Measurements from ENCODE around the gene LVRN. TPM values are rescaled to one million over a fixed set of nuclear protein-coding genes. Genes with fewer than 3 reads are reported as not detected.

The LVRN gene
- total RNA-seq, 1 donor from 2014 or later: 0.58 TPM

GRCh38 chr5:115978779-115979178, 16.5 kb downstream of the LVRN start:
- TF ChIP-seq CTCF (conservative IDR thresholded peaks at IDR 0.05; ENCODE audit: low read depth, low read length): no peak
- no peak overlapping the region for H3K4me3 ChIP-seq (ENCODE audit: low read depth, low read length)
- DNase-seq (ENCODE audit: low read depth): no peak

GRCh38 chr5:115979201-115980041, 17.1 kb downstream of the LVRN start:
- no peak for DNase-seq (ENCODE audit: low read depth)
- no peak overlapping the region for H3K4me3 ChIP-seq (ENCODE audit: low read depth, low read length)
- no peak for TF ChIP-seq CTCF (conservative IDR thresholded peaks at IDR 0.05; ENCODE audit: low read depth, low read length)

GRCh38 chr5:115983519-115983918, 21.2 kb downstream of the LVRN start:
- H3K4me3 ChIP-seq (ENCODE audit: low read depth, low read length): no peak overlapping the region
- TF ChIP-seq CTCF (conservative IDR thresholded peaks at IDR 0.05; ENCODE audit: low read depth, low read length): no peak
- DNase-seq (ENCODE audit: low read depth): no peak

GRCh38 chr5:115985802-115986757, 23.8 kb downstream of the LVRN start:
- no peak for DNase-seq (ENCODE audit: low read depth)
- TF ChIP-seq CTCF (conservative IDR thresholded peaks at IDR 0.05; ENCODE audit: low read depth, low read length): no peak

GRCh38 chr5:115988002-115988401, 25.7 kb downstream of the LVRN start:
- H3K4me3 ChIP-seq (ENCODE audit: low read depth, low read length): no peak overlapping the region
- no peak for DNase-seq (ENCODE audit: low read depth)
- TF ChIP-seq CTCF (conservative IDR thresholded peaks at IDR 0.05; ENCODE audit: low read depth, low read length): no peak

More at GRCh38 chr5:115985802-115986757, 23.8 kb downstream of the LVRN start:
- H3K4me3 ChIP-seq (ENCODE audit: low read depth, low read length): no peak overlapping the region

GRCh38 chr5:115992848-115993350, 30.6 kb downstream of the LVRN start:
- no peak overlapping the region for H3K4me3 ChIP-seq (ENCODE audit: low read depth, low read length)
- no peak for DNase-seq (ENCODE audit: low read depth)
- TF ChIP-seq CTCF (conservative IDR thresholded peaks at IDR 0.05; ENCODE audit: low read depth, low read length): no peak
